ENCODE data around the gene HS3ST3A1.

HS3ST3A1 gene

DNA sequence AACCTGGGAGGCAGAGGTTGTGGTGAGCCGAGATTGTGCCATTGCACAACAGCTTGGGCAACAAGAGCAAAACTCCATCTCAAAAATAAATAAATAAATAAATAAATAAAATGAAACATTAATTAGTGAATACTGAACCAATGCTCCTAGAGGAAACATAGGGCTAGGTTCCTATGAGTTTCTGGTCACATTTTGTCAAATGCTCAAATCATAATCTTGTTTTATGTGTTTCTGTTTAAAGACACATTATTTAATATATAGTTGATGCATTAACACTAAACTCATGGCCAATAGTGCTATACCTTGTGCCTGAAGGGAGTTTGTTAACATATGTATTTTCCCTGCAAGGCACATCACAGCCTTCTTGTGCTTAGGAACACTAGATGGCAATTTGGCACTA, 66.8 kb downstream of the HS3ST3A1 start:
- Mint-ChIP-seq H3K4me3 (no peak overlapping the region), H3K27ac (no peak overlapping the region), H3K9me3 (peaks cover 0 to 2% of the 10 kb centered on the region in 2 donors), H3K4me1 (ENCODE audit: low read depth in 2 of 2) (no peaks in the 10 kb centered on the region), H3K27me3 (peaks cover 25 to 39% of the 10 kb centered on the region in 2 donors), H3K36me3 (ENCODE audit: insufficient read depth) (no peaks in the 10 kb centered on the region)
- no peak for ATAC-seq (replicated peaks)
- DNase-seq = no peak

DNA sequence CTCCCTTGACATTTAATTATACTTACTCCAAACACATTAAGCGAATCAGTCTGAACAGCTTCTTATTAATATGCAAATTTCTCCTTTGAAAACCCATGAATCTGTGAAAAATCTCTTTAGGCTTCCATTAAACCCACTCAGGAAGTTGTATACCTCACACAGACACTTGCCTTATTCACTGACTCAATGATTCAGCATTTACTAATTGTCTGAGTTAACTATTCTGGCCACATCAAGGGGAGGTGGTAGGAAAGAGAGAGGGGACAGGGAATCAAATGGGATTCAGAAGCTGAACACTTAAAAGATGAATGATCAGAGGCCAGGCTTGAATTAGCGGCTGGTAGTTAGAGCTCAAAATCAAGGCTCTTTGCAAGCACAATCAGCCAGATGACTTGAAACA, 70.0 kb downstream of the HS3ST3A1 start:
- peaks cover 0 to 2% of the 10 kb centered on the region in 2 donors for H3K9me3 Mint-ChIP-seq
- DNase-seq (no peak), ATAC-seq (replicated peaks) (no peak)
- H3K4me3 Mint-ChIP-seq = no peak overlapping the region
- H3K27ac Mint-ChIP-seq = no peak overlapping the region
- H3K27me3 Mint-ChIP-seq = peaks cover 33 to 52% of the 10 kb centered on the region in 2 donors
- no peaks in the 10 kb centered on the region for H3K36me3 Mint-ChIP-seq (ENCODE audit: insufficient read depth)
- no peaks in the 10 kb centered on the region for H3K4me1 Mint-ChIP-seq (ENCODE audit: low read depth in 2 of 2)

DNA sequence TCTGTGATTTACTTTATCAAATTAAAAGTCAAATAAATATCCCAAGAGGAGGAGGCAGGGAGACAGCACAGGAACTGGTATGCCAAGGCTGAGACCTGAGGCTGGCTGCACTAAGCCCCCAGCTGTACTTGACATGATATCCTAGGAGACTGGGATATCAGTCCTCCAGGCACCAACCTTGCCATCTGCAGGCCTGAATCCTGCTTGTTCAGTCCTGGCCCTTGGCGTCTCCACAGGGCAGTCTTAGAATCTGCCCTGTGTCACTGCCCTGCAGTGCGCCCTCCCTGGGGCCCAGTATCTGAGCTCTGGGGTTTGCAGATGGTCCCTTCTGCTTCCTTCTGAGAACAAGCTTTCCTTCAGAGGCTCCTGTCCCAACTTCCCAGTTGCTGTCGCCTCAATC, 75.9 kb downstream of the HS3ST3A1 start:
- ATAC-seq (replicated peaks) (no peak), DNase-seq (no peak)
- no peak overlapping the region for H3K27ac Mint-ChIP-seq
- no peaks in the 10 kb centered on the region for H3K4me1 Mint-ChIP-seq (ENCODE audit: low read depth in 2 of 2)
- H3K27me3 Mint-ChIP-seq = peaks cover 12 to 47% of the 10 kb centered on the region in 2 donors
- H3K36me3 Mint-ChIP-seq (ENCODE audit: insufficient read depth) = no peaks in the 10 kb centered on the region
- no peak overlapping the region for H3K4me3 Mint-ChIP-seq
- H3K9me3 Mint-ChIP-seq = no peaks in the 10 kb centered on the region

DNA sequence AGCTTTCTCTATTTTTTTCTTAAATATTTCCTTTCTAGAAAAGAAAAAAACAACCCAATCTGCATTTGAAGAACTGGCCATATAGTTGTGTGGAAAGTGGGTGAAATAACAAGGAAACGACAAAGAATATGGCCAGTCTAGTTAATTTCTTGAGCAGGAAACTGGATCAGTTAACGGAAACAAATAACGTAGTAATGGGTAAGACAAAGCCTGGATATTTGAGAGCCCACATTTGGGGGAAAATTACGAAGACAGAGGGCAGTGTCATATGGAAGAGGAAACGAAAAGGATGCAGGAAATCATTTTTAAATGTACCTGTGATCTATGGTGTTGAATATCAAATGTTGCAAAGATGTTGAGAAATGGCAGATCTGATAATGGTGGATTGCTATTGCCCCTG, 78.6 kb downstream of the HS3ST3A1 start:
- Mint-ChIP-seq H3K4me3 (no peak overlapping the region), H3K9me3 (no peaks in the 10 kb centered on the region), H3K36me3 (ENCODE audit: insufficient read depth) (no peaks in the 10 kb centered on the region), H3K4me1 (ENCODE audit: low read depth in 2 of 2) (no peaks in the 10 kb centered on the region), H3K27ac (no peak overlapping the region), H3K27me3 (peaks cover 0 to 28% of the 10 kb centered on the region in 2 donors)
- no peak for ATAC-seq (replicated peaks)
- no peak for DNase-seq

DNA sequence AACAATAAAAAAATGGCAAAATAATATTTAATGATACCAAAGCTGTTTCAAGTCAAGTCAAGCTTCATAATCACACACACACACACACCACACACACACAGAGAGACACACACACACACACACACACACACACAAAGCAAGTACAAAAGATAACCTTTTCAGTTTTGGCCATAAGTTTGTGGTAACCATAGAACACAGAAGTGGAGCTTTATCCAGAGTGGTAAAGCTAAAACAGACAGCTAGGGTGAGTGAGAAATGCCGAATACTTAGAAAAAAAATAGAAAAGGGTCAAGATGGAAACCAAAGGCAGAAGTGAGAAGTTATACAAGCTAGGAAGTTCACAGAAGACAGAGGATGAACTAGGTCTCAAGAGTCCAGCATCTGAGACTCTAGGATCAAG, 79.0 kb downstream of the HS3ST3A1 start:
- no peak for ATAC-seq (replicated peaks)

DNA sequence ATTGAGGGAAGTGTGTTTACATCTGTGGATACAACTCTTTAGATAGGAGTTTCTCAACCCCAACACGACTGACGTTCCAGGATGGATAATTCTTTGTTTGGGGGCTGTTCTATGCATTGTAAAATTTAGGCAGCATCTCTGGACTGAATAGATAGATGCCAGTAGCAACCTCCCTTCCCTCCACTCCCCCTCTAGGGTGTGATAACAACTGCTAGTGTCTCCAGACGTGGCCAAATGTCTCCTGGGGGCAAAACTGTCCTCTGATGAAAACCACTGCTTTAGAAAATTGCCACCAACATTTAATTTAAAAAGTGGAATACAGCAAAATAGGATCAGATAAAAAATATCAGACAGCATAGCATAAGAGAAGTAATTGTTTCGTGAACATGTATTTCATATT, 79.9 kb downstream of the HS3ST3A1 start:
- DNase-seq = no peak
- no peaks in the 10 kb centered on the region for H3K9me3 Mint-ChIP-seq
- ATAC-seq (replicated peaks) = no peak
- no peak overlapping the region for H3K27ac Mint-ChIP-seq
- no peak overlapping the region for H3K4me3 Mint-ChIP-seq
- peaks cover 0 to 14% of the 10 kb centered on the region in 2 donors for H3K27me3 Mint-ChIP-seq
- H3K36me3 Mint-ChIP-seq (ENCODE audit: insufficient read depth) = no peaks in the 10 kb centered on the region
- H3K4me1 Mint-ChIP-seq (ENCODE audit: low read depth in 2 of 2) = no peaks in the 10 kb centered on the region

More for the DNA sequence above, 79.0 kb downstream of the HS3ST3A1 start:
- no peak overlapping the region for H3K27ac Mint-ChIP-seq
- H3K4me1 Mint-ChIP-seq (ENCODE audit: low read depth in 2 of 2) = no peaks in the 10 kb centered on the region
- no peak overlapping the region for H3K4me3 Mint-ChIP-seq
- H3K36me3 Mint-ChIP-seq (ENCODE audit: insufficient read depth) = no peaks in the 10 kb centered on the region
- DNase-seq = no peak
- no peaks in the 10 kb centered on the region for H3K9me3 Mint-ChIP-seq
- H3K27me3 Mint-ChIP-seq = peaks cover 0 to 23% of the 10 kb centered on the region in 2 donors

DNA sequence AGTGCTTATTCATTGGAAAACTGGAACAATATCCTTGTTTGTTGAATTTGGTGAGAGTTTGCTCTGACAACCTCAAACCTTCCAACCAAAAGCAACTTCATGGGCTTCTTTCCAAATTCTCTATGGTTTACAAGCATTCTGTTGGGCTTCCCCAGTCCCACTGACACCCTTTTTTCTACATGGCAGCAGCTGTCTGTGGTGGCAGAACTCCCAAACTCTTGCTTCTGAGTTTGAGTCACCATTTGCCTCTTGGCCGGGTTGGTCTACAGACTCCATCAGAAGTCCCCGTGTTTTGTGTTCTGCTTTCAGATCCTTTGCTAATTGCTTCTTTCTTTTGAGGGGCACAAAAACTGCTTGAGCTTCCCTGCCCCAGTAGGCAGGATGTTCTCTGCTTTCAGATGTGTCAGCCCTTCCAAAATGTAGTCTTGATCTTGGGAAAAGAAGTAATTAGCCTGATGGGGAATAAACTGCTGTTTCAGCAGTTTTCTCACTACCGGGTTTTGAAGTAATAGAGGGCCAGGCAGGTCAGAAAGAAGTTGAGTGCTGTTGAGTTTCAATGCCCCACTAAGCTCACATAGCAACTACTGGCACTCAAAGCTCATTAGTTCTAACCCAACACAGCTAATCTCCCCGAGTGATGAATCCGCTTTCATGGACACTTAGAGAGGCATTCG, 80.7 kb downstream of the HS3ST3A1 start:
- no peaks in the 10 kb centered on the region for H3K36me3 Mint-ChIP-seq (ENCODE audit: insufficient read depth)
- ATAC-seq (replicated peaks) (no peak), DNase-seq (no peak)
- H3K27ac Mint-ChIP-seq = no peak overlapping the region
- H3K9me3 Mint-ChIP-seq = no peaks in the 10 kb centered on the region
- peaks cover 0 to 10% of the 10 kb centered on the region in 2 donors for H3K27me3 Mint-ChIP-seq
- H3K4me1 Mint-ChIP-seq (ENCODE audit: low read depth in 2 of 2) = no peaks in the 10 kb centered on the region
- H3K4me3 Mint-ChIP-seq = no peak overlapping the region

DNA sequence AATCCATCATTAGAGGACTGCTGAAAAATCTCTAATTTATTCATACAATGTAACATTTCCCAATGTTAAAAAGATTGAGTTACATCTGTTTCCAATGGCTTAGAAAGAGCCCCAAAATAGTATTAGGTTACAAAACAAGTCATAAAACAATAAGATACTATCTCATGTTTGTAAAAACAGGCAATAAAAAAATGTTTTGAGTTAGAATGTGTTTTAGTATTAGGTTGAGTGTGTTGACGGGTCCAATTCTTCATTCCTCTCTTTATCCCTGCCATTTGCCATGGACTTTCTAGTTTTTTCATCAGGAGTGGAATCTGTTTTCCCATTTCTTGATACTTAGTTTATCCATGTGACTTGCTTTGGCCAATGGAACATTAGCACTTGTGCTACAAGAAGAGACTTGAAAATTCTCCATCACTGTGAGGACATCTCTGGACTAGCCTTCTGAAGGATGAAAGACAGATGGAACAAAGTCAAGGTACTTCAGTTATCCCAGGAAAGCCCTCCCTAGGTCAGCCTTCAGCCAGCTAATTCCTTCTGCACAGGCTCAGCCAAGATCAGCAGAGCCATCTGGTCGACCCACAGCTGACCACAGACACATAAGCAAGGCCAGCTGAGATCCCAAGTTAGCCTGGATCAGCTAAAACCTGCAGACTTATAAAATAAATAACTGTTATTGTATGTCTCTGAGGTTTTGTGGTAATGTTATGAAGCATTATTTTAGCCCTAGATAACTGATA, 83.3 kb downstream of the HS3ST3A1 start:
- Mint-ChIP-seq H3K36me3 (ENCODE audit: insufficient read depth) (no peaks in the 10 kb centered on the region), H3K9me3 (no peaks in the 10 kb centered on the region), H3K4me1 (ENCODE audit: low read depth in 2 of 2) (no peaks in the 10 kb centered on the region), H3K27me3 (no peaks in the 10 kb centered on the region), H3K27ac (no peak overlapping the region), H3K4me3 (no peak overlapping the region)
- no peak for ATAC-seq (replicated peaks)
- DNase-seq = no peak

DNA sequence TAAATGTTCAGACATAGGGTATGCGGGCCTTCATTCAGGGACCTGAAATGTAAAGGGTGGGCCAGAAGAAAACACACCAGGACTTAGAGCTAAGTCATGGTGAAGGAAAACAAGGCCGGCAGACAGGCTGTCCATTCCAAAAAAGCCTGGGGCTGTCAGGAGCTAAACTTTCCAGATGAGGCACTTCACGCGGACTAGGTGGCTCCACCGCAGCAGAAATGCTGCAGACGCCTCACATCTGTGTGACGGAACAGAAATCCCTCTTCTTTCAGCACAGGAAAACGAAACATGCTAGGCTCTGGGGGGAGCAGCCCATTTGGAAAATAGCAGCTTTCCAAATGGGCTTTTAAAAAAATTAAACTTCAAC, 88.7 kb downstream of the HS3ST3A1 start:
- Mint-ChIP-seq H3K27ac (no peak overlapping the region), H3K36me3 (ENCODE audit: insufficient read depth) (no peaks in the 10 kb centered on the region), H3K27me3 (peaks cover 10% of the 10 kb centered on the region in 2 donors), H3K4me1 (ENCODE audit: low read depth in 2 of 2) (no peaks in the 10 kb centered on the region), H3K9me3 (no peaks in the 10 kb centered on the region), H3K4me3 (no peak overlapping the region)
- ATAC-seq (replicated peaks) = no peak
- no peak for DNase-seq

DNA sequence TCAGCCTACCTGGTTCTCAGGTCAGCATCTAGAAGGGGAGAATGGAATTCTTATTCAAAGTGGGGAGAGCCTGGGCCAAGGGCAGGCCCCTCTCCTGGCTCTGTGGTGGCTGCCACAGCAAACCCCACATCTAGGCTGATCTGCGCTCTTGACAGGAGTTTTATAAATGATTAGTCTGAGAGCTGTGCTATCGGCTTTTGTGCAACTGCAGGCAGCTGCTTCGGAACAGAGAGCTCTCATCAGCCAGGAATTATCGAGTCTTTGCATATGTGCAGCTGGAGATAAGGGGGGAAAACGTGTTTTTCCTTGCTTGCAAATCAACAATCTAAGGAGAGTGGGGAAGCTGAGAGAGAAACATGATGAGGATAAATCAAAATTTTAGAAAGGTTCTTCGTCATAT, 91.7 kb downstream of the HS3ST3A1 start:
- DNase-seq (no peak), ATAC-seq (replicated peaks) (no peak)
- Mint-ChIP-seq H3K4me3 (no peak overlapping the region), H3K36me3 (ENCODE audit: insufficient read depth) (no peaks in the 10 kb centered on the region), H3K4me1 (ENCODE audit: low read depth in 2 of 2) (no peaks in the 10 kb centered on the region), H3K27me3 (peaks cover 10% of the 10 kb centered on the region in 2 donors), H3K27ac (no peak overlapping the region), H3K9me3 (no peaks in the 10 kb centered on the region)

DNA sequence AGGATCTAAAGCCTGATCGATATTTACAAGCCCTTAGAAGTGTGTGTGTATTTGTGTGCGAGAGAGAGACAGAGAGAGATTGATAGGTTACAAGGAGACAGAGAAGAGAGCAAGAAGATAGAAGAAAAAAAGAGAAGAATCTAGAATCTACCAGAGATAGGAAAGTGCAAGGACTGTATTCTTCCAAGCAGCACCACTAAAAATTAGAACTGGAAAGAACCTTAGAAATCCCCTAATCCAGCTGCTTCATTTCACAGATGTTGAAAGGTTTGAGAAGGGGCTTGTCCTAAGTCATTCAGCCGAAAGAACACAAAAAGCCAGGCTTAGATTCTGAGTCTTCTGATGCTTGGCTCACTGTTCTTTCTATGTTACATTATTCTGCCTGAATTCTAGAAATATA, 92.2 kb downstream of the HS3ST3A1 start:
- Mint-ChIP-seq H3K4me3 (no peak overlapping the region), H3K27me3 (peaks cover 10% of the 10 kb centered on the region in 2 donors), H3K4me1 (ENCODE audit: low read depth in 2 of 2) (no peaks in the 10 kb centered on the region), H3K9me3 (no peaks in the 10 kb centered on the region), H3K36me3 (ENCODE audit: insufficient read depth) (no peaks in the 10 kb centered on the region), H3K27ac (no peak overlapping the region)
- ATAC-seq (replicated peaks) (no peak), DNase-seq (no peak)

DNA sequence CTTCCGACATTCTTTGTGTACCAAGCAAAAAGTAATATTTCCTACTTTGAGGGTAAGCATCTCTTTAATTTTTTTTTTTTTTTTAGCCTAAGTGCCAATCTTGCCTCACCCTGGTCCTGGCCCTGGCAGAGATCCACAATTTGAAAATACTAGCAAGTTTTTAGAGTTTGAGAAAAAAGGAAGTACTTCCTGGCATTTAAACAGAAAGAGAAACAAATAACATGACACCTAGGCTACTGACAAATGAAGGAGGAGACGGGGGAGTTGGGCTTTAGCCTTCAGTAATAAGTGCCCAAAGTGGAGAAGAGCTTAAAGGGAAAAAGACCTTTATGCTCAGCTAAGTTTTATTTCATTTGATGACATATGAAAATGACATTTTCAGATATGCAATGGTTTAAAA, 92.8 kb downstream of the HS3ST3A1 start:
- peaks cover 10% of the 10 kb centered on the region in 2 donors for H3K27me3 Mint-ChIP-seq
- H3K4me1 Mint-ChIP-seq (ENCODE audit: low read depth in 2 of 2) = no peaks in the 10 kb centered on the region
- no peaks in the 10 kb centered on the region for H3K36me3 Mint-ChIP-seq (ENCODE audit: insufficient read depth)
- no peaks in the 10 kb centered on the region for H3K9me3 Mint-ChIP-seq
- no peak overlapping the region for H3K27ac Mint-ChIP-seq
- no peak for DNase-seq
- no peak for ATAC-seq (replicated peaks)
- H3K4me3 Mint-ChIP-seq = no peak overlapping the region

DNA sequence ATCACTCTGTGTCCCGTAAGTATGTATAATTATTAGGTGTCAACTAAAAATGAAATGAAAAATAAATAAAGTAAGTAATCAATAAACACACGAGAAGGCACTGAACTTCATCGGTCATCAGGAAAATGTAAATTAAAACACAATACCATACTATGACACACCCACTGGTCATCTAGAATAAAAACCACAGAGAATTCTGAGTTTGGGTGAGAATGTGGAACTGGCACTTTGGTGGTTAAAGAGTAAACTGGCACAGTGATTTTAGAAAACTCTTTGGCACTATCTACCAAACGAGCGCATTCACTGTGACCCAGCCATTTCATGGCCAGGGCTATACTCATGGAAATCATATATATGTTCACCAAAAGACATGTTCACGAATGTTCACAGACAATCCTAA, 98.2 kb downstream of the HS3ST3A1 start:
- Mint-ChIP-seq H3K27me3 (peaks cover 9 to 12% of the 10 kb centered on the region in 2 donors), H3K9me3 (no peaks in the 10 kb centered on the region), H3K36me3 (ENCODE audit: insufficient read depth) (no peaks in the 10 kb centered on the region), H3K4me3 (no peak overlapping the region), H3K27ac (no peak overlapping the region), H3K4me1 (ENCODE audit: low read depth in 2 of 2) (no peaks in the 10 kb centered on the region)
- no peak for DNase-seq
- ATAC-seq (replicated peaks) = no peak

DNA sequence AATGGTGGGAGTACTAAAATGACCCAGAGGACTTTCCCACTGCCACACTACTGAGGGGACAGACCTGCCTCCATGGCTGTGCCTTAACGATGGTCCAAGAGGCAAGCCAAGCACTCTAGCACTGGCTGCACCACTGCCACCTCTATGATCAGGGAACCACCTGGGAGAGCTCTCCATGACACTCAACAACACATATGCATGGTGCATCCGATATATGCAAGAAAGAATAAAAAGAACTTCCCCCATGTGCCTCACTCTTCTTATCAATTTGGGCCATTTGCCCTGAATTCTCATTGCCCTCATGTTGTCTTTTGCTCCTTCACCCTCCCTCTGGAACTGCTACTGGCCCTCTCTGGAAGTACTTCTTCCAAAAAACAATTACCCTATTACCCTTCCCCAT, 99.5 kb downstream of the HS3ST3A1 start:
- Mint-ChIP-seq H3K4me3 (no peak overlapping the region), H3K27ac (no peak overlapping the region), H3K27me3 (peaks cover 9 to 12% of the 10 kb centered on the region in 2 donors), H3K36me3 (ENCODE audit: insufficient read depth) (no peaks in the 10 kb centered on the region), H3K4me1 (ENCODE audit: low read depth in 2 of 2) (no peaks in the 10 kb centered on the region), H3K9me3 (no peaks in the 10 kb centered on the region)
- ATAC-seq (replicated peaks) (no peak), DNase-seq (no peak)
